Trophoblast cell (in vitro differentiated cells and primary cell): ENCODE measurements around the gene SOAT2.

Source experiments
- DNase-seq, 2 donors: peaks; one replicate each; pipeline ENCODE4 v3.0.0-alpha.2; 2016
- H2AFZ ChIP-seq: 2 replicates; pipeline ENCODE4 v1.6.1; 2013; ENCODE audit warnings: low read length, moderate library complexity, mild to moderate bottlenecking; ENCODE audit not compliant: insufficient read depth, poor library complexity
- H2AK5ac ChIP-seq: 2 replicates; pipeline ENCODE4 v1.6.1; 2013; ENCODE audit warnings: mild to moderate bottlenecking, low read length
- H2BK120ac ChIP-seq: 2 replicates; pipeline ENCODE4 v1.6.1; 2013; ENCODE audit warnings: low read length, mild to moderate bottlenecking, moderate library complexity; ENCODE audit not compliant: insufficient read depth, poor library complexity
- H2BK12ac ChIP-seq: 2 replicates; pipeline ENCODE4 v1.6.1; 2013; ENCODE audit warnings: mild to moderate bottlenecking, low read length, moderate library complexity
- H2BK5ac ChIP-seq: 2 replicates; pipeline ENCODE4 v1.6.1; 2013; ENCODE audit warnings: low read length, low read depth, moderate library complexity, mild to moderate bottlenecking; ENCODE audit not compliant: poor library complexity
- H3K14ac ChIP-seq: 2 replicates; pipeline ENCODE4 v1.6.1; 2013; ENCODE audit warnings: mild to moderate bottlenecking, low read length
- H3K18ac ChIP-seq: 2 replicates; pipeline ENCODE4 v1.6.1; 2013; ENCODE audit warnings: mild to moderate bottlenecking, low read length
- H3K23ac ChIP-seq: 2 replicates; pipeline ENCODE4 v1.6.1; 2013; ENCODE audit warnings: low read length
- H3K27ac ChIP-seq: 2 replicates; pipeline ENCODE4 v1.5.1; 2013; ENCODE audit warnings: low read depth, mild to moderate bottlenecking, inconsistent platforms, low read length, moderate library complexity
- H3K27me3 ChIP-seq: 2 replicates; pipeline ENCODE4 v1.6.1; 2013; ENCODE audit warnings: inconsistent platforms, mild to moderate bottlenecking, low read length, moderate library complexity; ENCODE audit not compliant: insufficient read depth
- H3K36me3 ChIP-seq, 2 experiments: 1 replicate in 1 of 2; 2 replicates in 1 of 2; pipeline ENCODE4 v1.6.1; 2013; ENCODE audit warnings: low read length in 2 of 2, mild to moderate bottlenecking in 2 of 2, moderate library complexity in 1 of 2; ENCODE audit not compliant: insufficient read depth in 2 of 2, control insufficient read depth in 1 of 2
- H3K4ac ChIP-seq: 2 replicates; pipeline ENCODE4 v1.6.1; 2013; ENCODE audit warnings: low read depth, mild to moderate bottlenecking, low read length, moderate library complexity
- H3K4me1 ChIP-seq, 2 experiments: 1 replicate in 1 of 2; 2 replicates in 1 of 2; pipeline ENCODE4 v1.6.1; 2013; ENCODE audit warnings: low read length in 2 of 2, mild to moderate bottlenecking in 2 of 2, moderate library complexity in 1 of 2; ENCODE audit not compliant: insufficient read depth in 2 of 2, control insufficient read depth in 1 of 2
- H3K4me2 ChIP-seq: 2 replicates; pipeline ENCODE4 v1.6.1; 2013; ENCODE audit warnings: inconsistent platforms, mild to moderate bottlenecking, low read length, moderate library complexity
- H3K4me3 ChIP-seq: 2 replicates; pipeline ENCODE4 v1.5.1; 2013; ENCODE audit warnings: mild to moderate bottlenecking, low read depth, low read length, inconsistent platforms
- H3K79me1 ChIP-seq: one replicate; pipeline ENCODE4 v1.6.1; 2013; ENCODE audit warnings: low read length
- H3K79me2 ChIP-seq: 2 replicates; pipeline ENCODE4 v1.6.1; 2013; ENCODE audit warnings: low read length, mild to moderate bottlenecking; ENCODE audit not compliant: control insufficient read depth, insufficient read depth, poor library complexity
- H3K9ac ChIP-seq: 2 replicates; pipeline ENCODE4 v1.6.1; 2013; ENCODE audit warnings: mild to moderate bottlenecking, low read length
- H3K9me3 ChIP-seq: 2 replicates; pipeline ENCODE4 v1.6.1; 2013; ENCODE audit warnings: low read depth, mild to moderate bottlenecking, control low read depth, inconsistent platforms, low read length; ENCODE audit not compliant: insufficient read depth
- H4K12ac ChIP-seq: 2 replicates; pipeline ENCODE4 v1.6.1; 2013; ENCODE audit warnings: low read depth, mild to moderate bottlenecking, low read length, moderate library complexity
- H4K8ac ChIP-seq: 2 replicates; pipeline ENCODE4 v1.6.1; 2013; ENCODE audit warnings: low read depth, mild to moderate bottlenecking, low read length, moderate library complexity
- H4K91ac ChIP-seq: one replicate; pipeline ENCODE4 v1.6.1; 2013; ENCODE audit warnings: low read depth, mild to moderate bottlenecking, low read length, moderate library complexity
- WGBS: extraction: QIAGEN DNeasy Blood & Tissue Kit; methylation state at CpG from one replicate; pipeline ENCODE4 v1.1.7; 2013; ENCODE audit warnings: missing lambda C conversion rate; ENCODE audit not compliant: insufficient read length, insufficient coverage; ENCODE audit errors: extremely low coverage; 5-methylcytosine and 5-hydroxymethylcytosine counted together

The SOAT2 gene

DNA sequence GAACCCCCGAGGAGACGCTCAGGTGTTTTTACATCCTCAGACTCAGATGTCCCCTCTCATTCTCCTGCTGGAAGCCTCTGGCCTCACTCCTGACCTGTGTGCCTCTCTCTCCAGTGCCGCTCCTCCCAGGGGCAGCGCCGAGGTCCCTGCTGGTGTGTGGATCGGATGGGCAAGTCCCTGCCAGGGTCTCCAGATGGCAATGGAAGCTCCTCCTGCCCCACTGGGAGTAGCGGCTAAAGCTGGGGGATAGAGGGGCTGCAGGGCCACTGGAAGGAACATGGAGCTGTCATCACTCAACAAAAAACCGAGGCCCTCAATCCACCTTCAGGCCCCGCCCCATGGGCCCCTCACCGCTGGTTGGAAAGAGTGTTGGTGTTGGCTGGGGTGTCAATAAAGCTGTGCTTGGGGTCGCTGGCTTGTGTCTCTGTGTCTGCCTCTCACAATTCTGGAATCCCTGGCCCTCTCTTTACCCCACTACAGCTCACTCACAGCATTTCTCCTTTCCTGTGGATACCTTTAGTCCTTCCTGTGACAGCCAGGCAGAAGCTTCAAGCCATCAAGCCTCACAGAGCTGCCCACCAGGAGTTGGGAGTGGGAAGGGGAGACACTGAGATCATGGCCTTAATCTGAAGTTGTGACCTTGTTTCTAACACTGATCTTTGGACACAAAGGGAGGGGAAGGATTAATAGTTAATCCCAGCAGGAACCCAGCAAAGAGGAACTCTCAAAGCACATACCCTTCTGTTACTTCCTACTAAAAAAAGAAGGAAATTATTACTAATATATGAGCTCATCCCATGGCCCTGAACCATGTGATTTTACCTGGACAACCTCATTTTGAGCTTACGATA is 1.1 kb upstream of the SOAT2 start:
- Histone ChIP-seq H2BK5ac (no peak overlapping the region), H2AFZ (no peak overlapping the region), H3K27me3 (peaks cover 19% of the 10 kb centered on the region), H3K4me3 (no peak overlapping the region), H3K79me1 (no peaks in the 10 kb centered on the region), H3K79me2 (no peaks in the 10 kb centered on the region), H3K4me1 (peaks cover 3 to 11% of the 10 kb centered on the region in 2 experiments), H3K9ac (no peak overlapping the region), H2BK120ac (no peak overlapping the region), H3K27ac (no peak overlapping the region), H4K12ac (no peak overlapping the region), H3K4ac (no peak overlapping the region), H3K14ac (no peak overlapping the region), H2BK12ac (no peak overlapping the region), H3K36me3 (no peaks in the 10 kb centered on the region), H3K23ac (no peak overlapping the region), H2AK5ac (no peak overlapping the region), H4K8ac (no peak overlapping the region), H3K18ac (no peak overlapping the region), H3K9me3 (peaks cover 7% of the 10 kb centered on the region), H3K4me2 (no peak overlapping the region), H4K91ac (no peak overlapping the region)
- no peak for DNase-seq
- no CpG with 5 or more reads among the region's 12 CpGs for WGBS

GRCh38 chr12:53103860-53104305 is 597 bp downstream of the SOAT2 start:
- no peak for DNase-seq
- peaks cover 4% of the 10 kb centered on the region for H3K9me3 ChIP-seq
- no peak overlapping the region for H3K23ac ChIP-seq
- H3K27me3 ChIP-seq = peaks cover 3% of the 10 kb centered on the region
- H3K4me3 ChIP-seq = no peak overlapping the region
- H4K91ac ChIP-seq = no peak overlapping the region
- no peaks in the 10 kb centered on the region for H3K79me2 ChIP-seq
- H2BK120ac ChIP-seq = no peak overlapping the region
- H3K36me3 ChIP-seq = no peaks in the 10 kb centered on the region
- no peak overlapping the region for H3K4me2 ChIP-seq
- no peak overlapping the region for H3K18ac ChIP-seq
- no peak overlapping the region for H3K9ac ChIP-seq
- H4K8ac ChIP-seq = no peak overlapping the region
- H2AFZ ChIP-seq = no peak overlapping the region
- H2AK5ac ChIP-seq = no peak overlapping the region
- no peaks in the 10 kb centered on the region for H3K79me1 ChIP-seq
- no peak overlapping the region for H3K4ac ChIP-seq
- H2BK12ac ChIP-seq = no peak overlapping the region
- WGBS = no CpG with 5 or more reads among the region's 3 CpGs
- no peak overlapping the region for H4K12ac ChIP-seq
- H2BK5ac ChIP-seq = no peak overlapping the region
- H3K27ac ChIP-seq = no peak overlapping the region
- H3K14ac ChIP-seq = no peak overlapping the region
- peaks cover 0 to 4% of the 10 kb centered on the region in 2 experiments for H3K4me1 ChIP-seq

- no peak overlapping the region for H2BK120ac ChIP-seq
- no peaks in the 10 kb centered on the region for H3K4me1 ChIP-seq
- no peak overlapping the region for H2AFZ ChIP-seq
- H4K12ac ChIP-seq = no peak overlapping the region
- peaks cover 4% of the 10 kb centered on the region for H3K9me3 ChIP-seq
- H3K4ac ChIP-seq = no peak overlapping the region
- no peak for DNase-seq
- H3K4me2 ChIP-seq = no peak overlapping the region
- no peaks in the 10 kb centered on the region for H3K27me3 ChIP-seq
- no peak overlapping the region for H2BK5ac ChIP-seq
- H3K27ac ChIP-seq = no peak overlapping the region
- H3K14ac ChIP-seq = no peak overlapping the region
- H2BK12ac ChIP-seq = no peak overlapping the region
- no peak overlapping the region for H4K91ac ChIP-seq
- no peak overlapping the region for H3K4me3 ChIP-seq
- no peak overlapping the region for H2AK5ac ChIP-seq
- H3K36me3 ChIP-seq = no peaks in the 10 kb centered on the region
- H3K79me2 ChIP-seq = no peaks in the 10 kb centered on the region
- no peak overlapping the region for H3K9ac ChIP-seq
- no peak overlapping the region for H4K8ac ChIP-seq
- WGBS = no CpG with 5 or more reads among the region's 8 CpGs
- no peak overlapping the region for H3K23ac ChIP-seq
- H3K18ac ChIP-seq = no peak overlapping the region
- no peaks in the 10 kb centered on the region for H3K79me1 ChIP-seq
Observed at GRCh38 chr12:53105256-53105655, 2.0 kb downstream of the SOAT2 start.

GRCh38 chr12:53105712-53106439 is 2.6 kb downstream of the SOAT2 start:
- H3K4me1 ChIP-seq = no peaks in the 10 kb centered on the region
- DNase-seq = no peak

More at GRCh38 chr12:53105712-53106439, 2.6 kb downstream of the SOAT2 start:
- H2AK5ac ChIP-seq = no peak overlapping the region
- H2BK5ac ChIP-seq = no peak overlapping the region
- no peak overlapping the region for H3K9ac ChIP-seq
- H3K27me3 ChIP-seq = no peaks in the 10 kb centered on the region
- no peak overlapping the region for H3K4me2 ChIP-seq
- H3K18ac ChIP-seq = no peak overlapping the region
- no peak overlapping the region for H4K91ac ChIP-seq
- H4K12ac ChIP-seq = no peak overlapping the region
- H3K9me3 ChIP-seq = peaks cover under 1% of the 10 kb centered on the region
- H3K79me1 ChIP-seq = no peaks in the 10 kb centered on the region
- no peak overlapping the region for H2BK120ac ChIP-seq
- H3K4ac ChIP-seq = no peak overlapping the region
- H4K8ac ChIP-seq = no peak overlapping the region
- no peak overlapping the region for H3K4me3 ChIP-seq
- H2BK12ac ChIP-seq = no peak overlapping the region
- no peak overlapping the region for H3K27ac ChIP-seq
- no peaks in the 10 kb centered on the region for H3K79me2 ChIP-seq
- H2AFZ ChIP-seq = no peak overlapping the region
- no peaks in the 10 kb centered on the region for H3K36me3 ChIP-seq
- H3K14ac ChIP-seq = no peak overlapping the region
- WGBS = no CpG with 5 or more reads among the region's 7 CpGs
- H3K23ac ChIP-seq = no peak overlapping the region
